Hepatocyte (in vitro differentiated cells): Measurements from ENCODE around the gene POLD2.

Experiments used
- CTCF ChIP-seq: fragments of 200-600 bp; sonication (generic); IDR thresholded peaks from 2 replicates; pipeline ENCODE4 v1.5.1; 2016; ENCODE audit warnings: antibody characterized with exemption, mild to moderate bottlenecking; ENCODE audit not compliant: poor library complexity
- EZH2 ChIP-seq: fragments of 200-600 bp; sonication (generic); IDR thresholded peaks from 2 replicates; pipeline ENCODE4 v1.6.1; 2016; ENCODE audit warnings: antibody characterized with exemption, mild to moderate bottlenecking, borderline replicate concordance
- EZH2phosphoT487 ChIP-seq: fragments of 200-600 bp; sonication (generic); IDR thresholded peaks from one replicate; pipeline ENCODE4 v1.6.1; 2018; ENCODE audit warnings: antibody characterized with exemption, mild to moderate bottlenecking, low read depth, moderate library complexity; ENCODE audit not compliant: unreplicated experiment, severe bottlenecking

GRCh38 chr7:44172803-44173424 lies 49.6 kb upstream of the POLD2 start:
- TF ChIP-seq CTCF (no peak), EZH2phosphoT487 (no peak), EZH2 (no peak)
